Hematopoietic multipotent progenitor cell treated with erythropoietin and hydrocortisone succinate and interleukin-3 and kit ligand, for 6 days (in vitro differentiated cells): ENCODE results near the gene KCNA2.

ENCODE experiments used
- DNase-seq: peaks from one replicate; pipeline ENCODE4 v3.0.0-alpha.2; 2015

Gene KCNA2

GRCh38 chr1:110563089-110563488 is 43.1 kb downstream of the KCNA2 start:
- DNase-seq, result no peak

DNA sequence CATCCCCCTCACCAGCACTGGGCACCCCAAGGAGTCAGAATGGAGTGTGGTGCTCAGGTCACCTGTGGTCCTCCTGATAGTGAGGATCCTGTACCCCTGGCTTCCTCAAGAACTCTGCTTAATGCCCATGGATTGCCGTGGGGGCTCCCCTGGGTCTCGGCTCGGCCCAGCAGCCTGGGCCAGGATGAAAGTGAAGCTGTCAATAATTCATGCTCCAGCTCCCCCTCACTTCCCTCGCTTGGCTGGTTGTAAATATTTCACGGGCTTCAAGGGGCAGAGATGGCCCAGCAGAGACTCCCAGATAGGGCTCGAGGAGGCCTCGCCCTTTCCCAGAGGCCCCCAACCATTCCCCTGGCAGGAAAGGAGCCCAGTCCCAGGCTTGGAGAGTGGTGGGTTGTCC is 44.6 kb downstream of the KCNA2 start:
- DNase-seq, result no peak

GRCh38 chr1:110559157-110559556 is 47.0 kb downstream of the KCNA2 start:
- no peak for DNase-seq

DNA sequence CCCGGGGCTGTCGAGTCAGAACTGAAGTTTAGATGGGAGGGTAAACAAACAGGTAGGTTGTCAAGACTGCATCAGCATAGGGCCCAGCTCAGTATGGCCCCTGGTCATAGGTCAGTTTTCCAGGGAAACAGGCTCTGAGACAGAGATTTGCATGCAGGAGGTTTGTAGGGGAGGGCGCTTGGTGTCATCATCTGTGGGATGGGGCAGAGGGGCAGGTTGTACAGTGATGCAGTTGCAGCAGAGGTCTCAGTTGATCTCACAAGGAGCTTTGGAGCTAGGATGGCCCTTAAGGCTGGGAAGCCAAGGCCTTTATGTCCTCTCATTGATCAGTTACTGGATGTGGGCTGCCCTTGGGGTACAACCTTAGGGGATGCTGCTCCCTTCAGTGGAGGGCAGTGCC is 48.7 kb downstream of the KCNA2 start:
- DNase-seq, result no peak

DNA sequence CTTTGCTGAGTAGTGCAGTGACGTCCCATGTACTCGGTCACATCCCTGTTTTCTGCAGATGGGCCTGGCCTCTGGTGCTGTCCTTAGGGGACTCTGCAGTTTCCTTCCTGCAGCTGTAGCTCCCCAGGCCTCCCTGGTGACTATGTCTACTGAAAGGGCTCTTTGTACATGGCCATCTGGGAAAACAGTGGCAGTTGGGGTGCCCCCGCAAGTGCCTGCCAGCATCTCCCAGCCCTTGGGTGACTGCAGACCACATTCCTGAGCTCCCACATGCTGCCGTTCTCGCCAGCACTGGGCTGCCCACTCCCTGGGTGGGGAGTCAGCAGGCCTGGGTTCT is 49.7 kb downstream of the KCNA2 start:
- no peak for DNase-seq

DNA sequence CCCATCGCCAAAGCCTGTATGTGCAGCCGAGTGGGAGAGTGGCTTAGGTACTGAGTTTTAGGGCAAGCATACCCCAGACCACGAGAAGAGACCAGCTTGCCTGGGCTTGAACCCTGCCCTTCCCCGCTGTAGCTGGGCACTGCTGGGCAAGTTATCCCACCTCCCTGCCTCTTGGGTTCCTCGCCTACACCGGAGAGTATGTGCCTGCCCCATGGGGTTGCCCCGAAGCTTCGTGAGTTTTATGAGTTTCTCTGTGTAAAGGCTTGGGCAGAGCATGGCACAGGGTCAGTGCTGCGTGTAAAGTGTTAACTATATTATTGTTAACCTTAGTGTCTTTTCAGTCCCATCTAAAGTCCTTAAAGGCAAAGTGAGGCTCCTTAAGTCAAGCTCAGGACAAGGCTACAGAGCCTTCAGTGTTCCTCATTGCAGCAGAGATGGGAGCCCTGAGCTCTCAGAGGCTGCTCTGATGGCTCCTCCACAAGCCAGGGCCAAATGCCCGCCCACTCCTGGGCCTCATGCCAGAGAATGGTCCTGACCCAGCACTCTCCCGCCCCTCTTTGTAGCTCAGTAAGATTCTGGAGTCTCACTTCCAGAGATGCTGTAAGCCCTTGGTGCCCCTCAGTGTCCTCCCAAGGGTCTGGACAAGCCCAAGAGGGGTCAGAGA is 50.2 kb downstream of the KCNA2 start:
- DNase-seq, result peak; percentile 24

GRCh38 chr1:110554871-110555801 is 51.0 kb downstream of the KCNA2 start:
- peak; percentile 63 for DNase-seq

DNA sequence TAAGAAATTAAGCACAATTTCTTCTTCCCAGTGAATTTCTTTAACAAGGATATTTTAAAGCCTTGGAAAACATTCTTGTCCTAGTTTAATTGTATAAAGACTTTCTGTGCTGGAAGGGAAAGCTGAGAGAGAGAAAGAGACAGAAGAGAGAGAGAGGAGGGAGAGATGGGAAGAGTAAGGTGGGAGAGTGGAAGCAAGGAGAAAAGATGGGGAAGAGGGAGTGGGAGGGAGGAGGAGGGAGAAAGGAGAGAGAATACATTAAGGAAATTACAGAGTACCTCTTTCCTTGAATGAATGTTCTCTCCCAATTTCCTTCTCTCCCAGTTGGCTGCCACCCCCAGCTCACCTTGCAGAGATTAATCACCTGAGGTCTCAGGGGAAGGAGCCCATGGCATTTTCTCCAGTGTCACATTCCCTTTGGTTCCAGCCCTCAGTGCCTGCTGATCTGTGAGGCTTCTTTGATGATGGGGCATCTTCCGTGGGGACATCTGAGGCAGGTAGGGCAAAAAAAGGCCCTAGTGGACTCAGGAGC is 54.8 kb downstream of the KCNA2 start:
- DNase-seq, result no peak

DNA sequence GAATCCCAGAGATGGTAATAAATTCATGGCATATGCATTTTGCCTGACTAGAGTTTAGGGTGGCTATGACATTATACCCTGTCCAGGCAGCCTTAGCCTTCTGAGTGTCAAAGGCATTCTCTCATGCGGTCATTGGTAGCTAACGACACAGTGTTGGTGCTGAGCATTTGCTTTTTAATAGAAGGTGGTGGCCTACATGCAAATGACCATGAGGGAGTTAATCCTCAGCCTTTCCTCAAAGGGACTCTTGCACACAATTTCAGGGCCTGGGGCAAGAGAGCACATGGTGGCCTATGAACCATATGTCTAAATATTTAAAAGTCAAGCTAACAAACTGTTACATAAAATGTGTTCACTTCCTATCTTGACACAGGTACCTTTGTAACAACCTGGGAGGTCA is 56.3 kb downstream of the KCNA2 start:
- DNase-seq, result no peak

GRCh38 chr1:110548381-110548780 is 57.8 kb downstream of the KCNA2 start:
- peak; percentile 35 for DNase-seq

GRCh38 chr1:110547017-110547416 is 59.1 kb downstream of the KCNA2 start:
- no peak for DNase-seq

- no peak for DNase-seq
Measured at GRCh38 chr1:110545492-110545891, 60.7 kb downstream of the KCNA2 start.

- DNase-seq, result no peak
Measured at GRCh38 chr1:110544753-110545152, 61.4 kb downstream of the KCNA2 start.
